ENCODE results near the gene IRGC.
"Not testable (repeated sequence)": the region's sequence is repeated elsewhere in the genome, so short reads cannot be mapped to it uniquely, and the experiment has no call there.

IRGC gene

DNA sequence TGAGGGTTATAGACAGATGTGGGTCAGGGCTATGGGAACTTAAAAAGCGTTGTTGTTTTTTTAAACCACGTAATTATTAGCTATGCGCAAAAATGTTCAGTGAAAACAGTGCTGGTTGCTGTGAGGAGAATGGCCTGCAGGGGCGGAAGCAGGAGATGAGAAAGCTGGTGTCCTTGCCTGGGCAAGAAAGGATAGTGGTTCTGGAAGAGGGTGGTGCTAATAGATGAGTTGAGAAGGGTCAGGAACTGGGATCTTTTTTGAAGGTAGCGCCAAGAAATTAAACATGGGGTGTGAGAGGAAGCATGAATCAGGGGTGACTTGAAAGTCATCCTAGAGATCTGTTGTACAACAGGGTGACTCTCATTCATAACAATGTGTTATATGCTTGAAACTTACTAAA, 43.6 kb downstream of the IRGC start:
- DNase-seq = no peak

DNA sequence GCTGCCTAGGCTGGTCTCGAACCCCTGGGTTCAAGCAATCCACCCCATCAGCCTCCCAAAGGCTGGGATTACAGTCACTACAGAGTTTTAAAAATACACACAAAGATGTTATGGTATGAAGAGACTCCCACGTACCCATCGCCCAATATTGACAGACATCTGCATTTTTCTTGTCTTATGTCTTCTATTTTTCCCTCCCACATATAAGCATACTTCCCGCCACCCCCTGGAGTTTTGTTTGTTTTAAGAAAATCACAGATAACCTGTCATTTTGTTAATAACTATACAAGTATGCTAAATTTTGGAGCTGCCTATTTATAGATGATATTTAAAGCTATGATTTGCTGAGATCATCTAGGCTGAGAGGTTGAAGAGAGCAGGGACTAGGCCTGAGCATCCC, 45.1 kb downstream of the IRGC start:
- no peak for DNase-seq

DNA sequence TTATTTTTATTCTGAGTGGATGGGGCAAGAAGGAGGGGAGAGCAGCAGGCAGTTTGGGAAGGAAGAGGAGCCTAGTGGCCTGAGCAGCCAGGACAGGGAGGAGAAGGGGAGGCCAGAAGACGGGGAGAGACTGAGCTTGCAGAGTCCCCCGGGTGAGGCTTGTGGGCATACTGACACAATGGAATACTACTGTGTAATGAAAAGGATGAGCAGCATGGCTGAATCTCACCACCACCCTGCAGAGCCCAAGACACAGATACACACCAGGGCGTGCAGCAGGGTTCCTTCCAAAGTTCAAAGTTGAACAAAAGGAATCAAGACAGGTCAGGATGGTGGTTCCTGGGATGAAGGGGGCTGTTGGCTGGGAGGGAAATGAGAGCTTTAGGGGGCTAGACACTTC, 46.9 kb downstream of the IRGC start:
- DNase-seq = no peak

DNA sequence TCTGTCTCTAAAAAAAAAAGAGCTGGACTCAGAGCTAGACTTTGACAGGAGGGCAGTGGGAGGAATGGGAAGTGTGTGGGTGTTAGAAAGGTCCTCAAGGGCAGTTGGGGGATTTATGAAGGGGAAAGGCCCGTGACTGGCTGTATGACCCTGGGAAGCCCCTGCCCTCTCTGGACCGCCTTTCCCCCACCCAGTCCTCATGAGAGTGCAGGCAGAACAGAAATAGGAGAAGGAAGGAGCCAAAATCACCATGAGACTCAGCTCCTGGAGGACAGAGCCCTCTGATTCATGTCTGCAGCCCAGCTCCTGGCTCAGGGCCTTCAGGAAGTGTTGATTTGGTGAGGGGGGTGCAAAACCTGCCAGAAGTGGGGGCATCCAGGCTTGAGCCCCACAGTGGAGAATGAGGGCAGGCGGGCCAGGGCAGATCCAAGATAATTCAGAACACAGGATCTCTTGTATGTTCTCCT, 47.6 kb downstream of the IRGC start:
- no peak for DNase-seq

DNA sequence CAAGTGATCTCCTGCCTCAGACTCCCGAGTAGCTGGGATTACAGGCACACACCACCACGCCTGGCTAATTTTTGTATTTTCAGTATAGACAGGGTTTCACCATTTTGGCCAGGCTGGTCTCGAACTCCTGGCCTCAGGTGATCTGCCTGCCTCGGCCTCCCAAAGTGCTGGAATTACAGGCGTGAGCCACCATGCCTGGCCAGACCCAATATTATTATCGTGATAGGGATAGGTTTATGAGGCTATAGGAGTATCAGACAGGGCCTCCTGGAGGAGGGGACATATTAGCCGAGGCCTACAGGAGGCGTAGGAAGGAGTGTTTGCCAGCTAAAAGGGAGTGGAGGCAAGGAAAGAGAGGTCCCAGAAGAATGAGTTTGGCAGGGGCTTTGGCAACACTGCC, 48.8 kb downstream of the IRGC start:
- DNase-seq = not testable (repeated sequence)

DNA sequence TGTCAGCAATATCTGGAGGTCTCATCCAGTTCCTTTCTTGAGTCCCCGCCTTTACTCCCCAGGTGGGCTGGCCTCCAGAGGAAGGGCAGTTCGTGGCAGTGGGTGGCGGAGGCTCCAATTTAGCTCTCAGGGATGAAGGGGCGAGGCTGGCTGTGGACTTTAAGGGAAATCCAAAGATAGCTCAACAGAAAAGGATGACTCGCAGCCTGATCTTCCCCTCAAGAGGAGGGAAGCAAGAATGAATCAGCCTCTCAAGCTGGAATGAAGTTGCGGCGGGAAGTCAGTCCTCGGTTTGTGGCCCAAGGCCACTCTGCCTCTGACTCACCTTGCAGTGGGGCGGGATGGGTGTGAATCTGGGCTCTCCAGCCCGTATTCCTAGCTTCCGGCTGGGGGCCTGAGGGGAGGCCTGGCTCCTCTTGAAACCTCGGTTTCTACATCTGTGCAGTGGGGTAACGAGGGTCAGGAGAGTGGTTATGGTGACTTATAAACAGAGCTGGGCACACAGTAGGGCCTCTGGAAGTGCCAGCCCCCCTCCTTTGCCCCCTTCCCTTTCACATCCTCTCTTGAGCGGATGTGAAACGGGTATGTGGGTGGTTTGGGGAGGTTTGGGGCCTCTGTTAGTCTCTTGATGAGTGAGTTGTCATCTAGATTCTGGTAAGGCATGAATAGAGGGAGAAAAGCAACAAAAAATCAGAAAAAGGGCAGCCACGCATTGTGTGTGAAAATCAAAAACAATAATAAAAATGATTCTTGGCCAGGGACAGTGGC, 49.4 kb downstream of the IRGC start:
- no peak for DNase-seq

DNA sequence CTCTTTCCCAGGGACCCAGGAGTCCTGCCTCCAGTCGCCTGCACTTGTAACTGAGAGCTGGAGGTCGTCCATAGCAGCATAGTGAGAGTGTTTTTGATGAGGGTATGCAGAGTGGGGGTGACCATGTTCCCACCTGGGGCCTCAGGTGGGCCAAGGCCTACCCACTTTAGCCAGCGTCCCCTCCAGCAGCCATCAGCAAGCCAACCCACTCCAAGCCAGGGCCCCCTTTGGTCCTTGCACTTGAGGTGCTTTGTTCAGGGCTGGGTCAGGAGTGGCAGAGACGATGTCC, 50.8 kb downstream of the IRGC start:
- no peak for DNase-seq

DNA sequence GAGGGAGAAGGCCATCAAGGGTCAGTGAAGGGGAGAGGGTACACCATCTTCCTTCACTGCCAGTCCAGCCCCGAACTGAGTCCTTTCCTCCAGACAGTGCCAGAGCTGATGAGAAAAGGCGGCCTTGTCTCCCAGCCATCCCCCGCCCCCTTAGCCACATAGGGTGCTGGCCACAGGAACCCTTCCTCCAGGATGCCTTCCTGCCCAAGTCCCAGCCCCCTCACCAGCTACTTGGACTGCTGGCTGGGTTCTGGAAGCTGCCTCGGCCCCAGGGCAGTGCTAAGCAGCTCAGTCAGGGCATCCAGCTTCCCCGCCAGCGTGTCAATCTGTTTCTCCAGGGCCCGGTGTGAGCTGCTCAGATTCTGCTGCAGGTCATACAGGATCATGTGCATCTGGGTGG, 51.4 kb downstream of the IRGC start:
- DNase-seq = no peak

DNA sequence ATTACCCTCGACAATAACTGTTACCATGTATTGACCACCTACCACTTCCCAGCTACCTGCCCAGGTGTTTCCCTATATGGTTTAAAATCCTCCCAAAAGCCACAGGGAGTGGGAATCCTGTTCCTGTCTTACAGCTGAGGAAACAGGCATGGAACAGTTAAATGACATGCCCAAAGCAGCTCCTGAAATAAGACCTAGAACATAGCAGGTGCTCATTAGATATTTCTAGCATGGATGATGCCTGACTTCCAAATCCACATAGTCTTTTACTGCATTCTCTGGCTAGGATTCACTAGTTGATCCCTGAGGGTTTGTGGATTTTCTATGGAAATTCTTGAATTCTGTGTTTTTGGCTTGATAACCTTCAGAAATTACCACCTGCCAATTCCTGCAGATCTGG, 51.9 kb downstream of the IRGC start:
- no peak for DNase-seq

DNA sequence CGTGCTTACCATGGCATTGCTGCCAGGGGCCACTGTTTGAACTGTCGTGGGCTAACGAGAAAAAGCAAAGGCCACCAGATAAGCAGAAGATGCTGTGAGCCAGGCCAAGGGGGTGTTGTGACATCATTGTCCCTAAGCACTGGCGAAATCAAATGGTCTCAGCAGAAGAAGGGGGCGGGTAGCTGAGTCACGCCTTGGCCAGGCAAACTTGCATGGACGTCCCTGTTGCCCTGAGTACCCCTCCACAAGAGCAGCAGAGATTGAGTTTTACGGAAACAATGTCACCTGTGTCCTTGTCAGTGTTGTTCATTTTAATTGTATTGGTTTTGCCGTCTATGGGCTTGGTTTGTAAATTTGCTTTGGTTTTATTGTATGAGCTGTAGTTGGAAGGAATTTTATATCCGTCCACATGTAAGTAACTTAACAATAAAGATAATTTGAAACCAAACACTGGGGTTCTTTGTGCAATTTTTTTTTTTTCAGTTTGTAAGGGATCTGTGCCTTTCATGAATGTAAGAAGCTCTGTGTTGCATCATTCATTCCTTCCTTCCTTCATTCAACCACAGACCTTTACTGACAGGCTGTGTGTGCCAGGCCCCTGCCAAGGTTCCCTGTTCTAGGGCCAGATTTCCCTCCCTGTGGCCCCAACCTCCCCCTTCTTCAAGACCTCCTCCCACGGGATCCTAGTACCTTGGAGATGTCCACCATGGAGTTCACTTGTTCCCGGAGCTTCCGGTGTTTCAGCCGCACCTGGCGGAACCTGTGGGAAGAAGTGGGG, 52.6 kb downstream of the IRGC start:
- DNase-seq = no peak

DNA sequence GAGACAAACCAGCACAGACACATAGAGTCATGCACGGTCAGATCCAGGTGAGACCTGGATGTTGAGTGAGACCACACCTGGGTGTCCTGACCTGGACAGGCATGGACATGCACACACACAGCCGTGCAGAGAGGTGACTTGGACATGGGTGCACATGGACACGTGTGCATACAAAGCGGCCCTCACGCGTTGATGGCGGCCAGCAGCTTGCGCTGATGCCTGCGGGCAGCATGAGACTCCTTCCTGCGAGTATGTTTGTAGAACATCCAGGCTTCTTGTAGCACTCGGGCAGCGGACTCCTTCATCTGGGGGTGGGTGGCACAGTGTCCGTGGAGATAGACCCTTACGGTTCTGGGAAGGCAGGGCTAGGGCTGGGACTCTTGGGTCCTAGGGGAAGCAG, 53.4 kb downstream of the IRGC start:
- DNase-seq = no peak
